Aorta (tissue), 5 donors: ENCODE data around the gene CHST3. TPM values are rescaled to one million over a fixed set of nuclear protein-coding genes. Genes with fewer than 3 reads are reported as not detected.
"Not testable (repeated sequence)": the region's sequence is repeated elsewhere in the genome, so short reads cannot be mapped to it uniquely, and the experiment has no call there.

Source experiments
- ATAC-seq: fragments of 200-7000 bp; cut with Tn5 transposase; one replicate; pipeline ENCODE4 v1.9.1; 2022; ENCODE audit warnings: moderate library complexity; ENCODE audit not compliant: low FRiP score
- DNase-seq, 2 donors: peaks; one replicate each; pipeline ENCODE4 v3.0.0-alpha.2; 2020
- H3K27ac ChIP-seq, 2 donors: one replicate each; pipeline ENCODE4 v1.5.1; 2013; ENCODE audit warnings: low read length in 2 of 2, mild to moderate bottlenecking in 2 of 2, moderate library complexity in 2 of 2, control low read depth in 1 of 2, inconsistent platforms in 1 of 2, low read depth in 1 of 2
- H3K27me3 ChIP-seq, 2 donors: one replicate each; pipeline ENCODE4 v1.6.1; 2013; ENCODE audit warnings: control low read depth in 1 of 2, low read length in 1 of 2, mild to moderate bottlenecking in 1 of 2, moderate library complexity in 1 of 2; ENCODE audit not compliant: insufficient read depth in 2 of 2, control insufficient read depth in 1 of 2
- H3K36me3 ChIP-seq, 2 donors: one replicate each; pipeline ENCODE4 v1.6.1; 2013; ENCODE audit warnings: control low read depth in 1 of 2, low read length in 1 of 2, mild to moderate bottlenecking in 1 of 2; ENCODE audit not compliant: insufficient read depth in 2 of 2, control insufficient read depth in 1 of 2
- H3K4me1 ChIP-seq, 2 donors: one replicate each; pipeline ENCODE4 v1.6.1; 2013; ENCODE audit warnings: low read length in 2 of 2, control low read depth in 1 of 2, mild to moderate bottlenecking in 1 of 2, moderate library complexity in 1 of 2; ENCODE audit not compliant: insufficient read depth in 2 of 2, control insufficient read depth in 1 of 2
- H3K4me3 ChIP-seq, 2 donors: one replicate each; pipeline ENCODE4 v1.5.1; 2013; ENCODE audit warnings: low read length in 2 of 2, control low read depth in 1 of 2, mild to moderate bottlenecking in 1 of 2
- H3K9me3 ChIP-seq: one replicate; pipeline ENCODE4 v1.6.1; 2013; ENCODE audit warnings: mild to moderate bottlenecking, low read length; ENCODE audit not compliant: control insufficient read depth
- WGBS, 2 donors: extraction: QIAGEN DNeasy Blood & Tissue Kit; methylation state at CpG; one replicate each; pipeline ENCODE4 v1.1.7; 2013; 5-methylcytosine and 5-hydroxymethylcytosine counted together
- intact Hi-C, 2 donors: fragments of 100-400 bp; cut with DNase I; formaldehyde crosslinking; loops; one replicate each; pipeline versions ENCODE4 v1.14.2 to v1.15.0; 2022
- polyA plus RNA-seq, 2 donors: library from polyadenylated mRNA; stranded (reverse); fragments of 200-250 nt; gene quantifications; one replicate each; pipeline ENCODE4 v1.2.3, GENCODE V29; 2013
- total RNA-seq, 2 donors: library from RNA; stranded (reverse); fragmentation: NEBNext Ultra II Directional; extraction: Animal tissue kit (Norgen Biotek cat#: 25700); gene quantifications; one replicate each; pipeline ENCODE4 v1.2.1, GENCODE V29; 2021
- donor health status: healthy with polysubstance abuse.
- donor health status: Bipolar disorder and iron deficiency.
- donor health status: DM: no; HTN: no; CAD: no.
- donor health status: DM: no; HTN: no; CAD: no.
- donor health status: DM: yes; HTN: yes; CAD: no.

Gene CHST3
- total and polyA plus RNA-seq, 4 donors, result 4.1 to 47.9 (median 19.6) TPM

DNA sequence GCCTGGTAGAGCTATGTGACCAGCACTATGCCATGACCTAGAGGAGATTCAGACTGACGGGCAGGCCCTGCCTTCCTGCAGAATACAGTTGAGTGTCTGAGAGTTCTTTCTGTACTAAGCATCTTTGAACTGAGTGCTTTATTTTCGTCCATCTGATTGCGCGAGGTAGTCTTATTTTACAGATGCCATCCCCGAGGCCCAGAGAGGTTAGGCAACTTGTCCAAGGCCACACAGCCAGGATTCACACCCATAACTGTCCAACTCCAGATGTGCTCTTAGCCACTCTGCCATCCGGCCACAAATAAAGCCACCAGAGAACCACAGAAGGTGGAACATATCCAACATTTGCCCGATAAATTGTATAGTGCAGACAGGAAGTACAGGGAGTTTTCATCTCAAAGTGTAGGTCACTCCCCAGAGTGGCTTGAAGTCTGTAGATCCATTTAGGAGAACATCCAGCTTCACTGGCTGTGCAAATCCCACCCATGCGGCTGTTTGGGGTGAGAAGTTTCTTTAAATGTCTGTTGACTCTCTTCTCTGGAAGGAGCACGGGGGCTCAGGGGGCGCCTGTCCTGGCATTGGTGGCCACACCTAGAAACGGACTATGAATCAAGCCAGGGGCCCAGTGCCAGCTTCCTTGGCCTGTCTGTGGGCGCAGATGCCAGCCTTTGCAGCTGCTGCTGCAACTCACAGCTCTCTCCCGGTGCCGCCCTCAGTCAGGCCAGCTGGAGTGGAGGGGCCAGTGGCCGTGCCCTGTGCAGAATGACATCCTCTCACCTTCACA lies 11.1 kb downstream of the CHST3 start:
- intact Hi-C loops, result no loop called here
- Histone ChIP-seq H3K36me3 (no peaks in the 10 kb centered on the region), H3K4me1 (peaks cover 0 to 7% of the 10 kb centered on the region in 2 donors), H3K27ac (peak overlapping the region; percentile 58 to 97), H3K9me3 (no peaks in the 10 kb centered on the region), H3K4me3 (no peak overlapping the region), H3K27me3 (no peaks in the 10 kb centered on the region)
- peak; percentile 89 to 92 for DNase-seq
- 24 to 25% methylated on average over 15 of the region's 15 CpGs for WGBS, 2 donors
- ATAC-seq, result peak; percentile 50

DNA sequence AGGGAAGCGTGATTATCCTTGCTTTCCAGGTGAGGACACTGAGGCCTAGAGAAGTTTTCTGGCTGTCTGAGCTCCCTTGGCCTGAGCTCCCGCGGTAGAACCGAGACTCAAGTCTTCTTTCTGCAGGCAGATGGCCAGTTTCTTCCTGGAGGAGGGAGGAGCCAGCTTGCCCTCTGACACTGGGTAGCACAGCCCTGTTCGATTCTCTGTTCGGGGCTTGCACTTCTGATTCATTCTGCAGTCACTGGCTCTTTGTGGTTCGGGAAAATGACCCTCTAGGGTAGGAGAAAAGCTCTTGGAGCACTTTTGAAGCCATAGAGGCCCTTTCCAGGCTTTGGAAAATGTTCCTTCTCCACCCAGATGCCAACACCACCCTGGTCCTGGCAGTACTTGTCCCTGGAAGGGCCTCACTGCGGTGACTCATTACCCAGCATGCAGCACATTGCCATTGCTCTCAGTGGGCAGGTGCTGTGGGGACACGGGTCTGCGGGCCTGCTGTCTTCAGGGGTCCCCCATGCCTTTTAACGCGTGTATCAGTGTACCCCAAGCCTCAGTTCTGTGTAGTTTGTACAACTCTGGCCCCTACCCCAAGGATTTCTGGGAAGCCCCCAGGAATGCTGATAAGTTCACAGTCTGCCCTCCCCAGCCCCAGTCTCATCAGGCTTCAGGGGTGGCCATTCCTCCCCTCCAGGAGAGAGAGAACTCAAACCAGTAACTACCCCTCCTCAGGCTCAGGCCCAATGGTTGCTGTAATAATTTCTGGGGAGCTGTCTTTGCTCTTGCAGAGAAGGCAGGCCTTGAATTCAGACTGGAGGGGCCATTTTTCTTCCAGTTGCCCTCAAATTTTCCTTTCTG lies 11.9 kb downstream of the CHST3 start:
- 7 to 9% methylated on average over 12 of the region's 12 CpGs for WGBS, 2 donors
- Histone ChIP-seq H3K27me3 (no peaks in the 10 kb centered on the region), H3K36me3 (no peaks in the 10 kb centered on the region), H3K27ac (peak overlapping the region in 1 of 2 donors; percentile 97), H3K4me3 (no peak overlapping the region), H3K4me1 (peaks cover 1 to 9% of the 10 kb centered on the region in 2 donors), H3K9me3 (no peaks in the 10 kb centered on the region)
- ATAC-seq (peak; percentile 76), DNase-seq (peak; percentile 80 to 87)
- intact Hi-C loops, result no loop called here

- ATAC-seq, H3K36me3 ChIP-seq, H3K9me3 ChIP-seq, DNase-seq, intact Hi-C loops, H3K27me3 ChIP-seq, H3K4me3 ChIP-seq: not testable (repeated sequence)
- Histone ChIP-seq H3K4me1 (peaks cover 2 to 13% of the 10 kb centered on the region in 2 donors), H3K27ac (peak overlapping the region in 1 of 2 donors; percentile 8)
- WGBS, 2 donors, result 95 to 98% methylated on average over 1 of the region's 1 CpG
Observed at GRCh38 chr10:71977614-71977903, 13.4 kb downstream of the CHST3 start.

DNA sequence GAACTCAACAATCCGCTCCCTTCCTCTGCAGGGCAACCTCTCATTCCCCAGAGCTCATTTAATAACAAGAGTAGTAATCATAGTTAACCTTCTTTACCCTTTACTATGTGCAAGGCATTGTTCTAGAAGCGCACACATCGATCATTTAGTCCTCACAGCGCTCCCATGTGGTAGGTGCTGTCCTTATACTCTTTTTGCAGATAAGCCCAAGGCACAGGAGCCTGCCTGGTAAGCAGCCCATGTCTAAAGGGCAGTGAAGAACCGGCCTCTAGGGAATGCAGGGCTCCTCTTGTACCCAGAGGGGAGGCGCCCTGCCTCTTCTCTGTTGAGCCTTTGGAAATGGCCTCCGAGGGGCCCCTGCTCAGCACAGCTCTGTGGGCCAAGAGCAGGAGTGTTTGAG lies 14.3 kb downstream of the CHST3 start:
- no peaks in the 10 kb centered on the region for H3K36me3 ChIP-seq
- no peaks in the 10 kb centered on the region for H3K9me3 ChIP-seq
- peaks cover 2 to 13% of the 10 kb centered on the region in 2 donors for H3K4me1 ChIP-seq
- DNase-seq (no peak), ATAC-seq (no peak)
- no peak overlapping the region for H3K4me3 ChIP-seq
- WGBS, 2 donors, result 82 to 84% methylated on average over 7 of the region's 7 CpGs
- H3K27ac ChIP-seq, result peak overlapping the region in 1 of 2 donors; percentile 42
- intact Hi-C loops, result no loop called here
- no peaks in the 10 kb centered on the region for H3K27me3 ChIP-seq

- Histone ChIP-seq H3K36me3 (no peaks in the 10 kb centered on the region), H3K9me3 (no peaks in the 10 kb centered on the region), H3K27me3 (no peaks in the 10 kb centered on the region), H3K27ac (peak overlapping the region in 1 of 2 donors; percentile 42), H3K4me3 (no peak overlapping the region), H3K4me1 (peaks cover 2 to 12% of the 10 kb centered on the region in 2 donors)
- peak in 1 of 2 donors; percentile 53 for DNase-seq
- intact Hi-C loops, result no loop called here
- WGBS, 2 donors, result 83 to 91% methylated on average over 15 of the region's 15 CpGs
- no peak for ATAC-seq
Observed at GRCh38 chr10:71978988-71979691, 14.9 kb downstream of the CHST3 start.

DNA sequence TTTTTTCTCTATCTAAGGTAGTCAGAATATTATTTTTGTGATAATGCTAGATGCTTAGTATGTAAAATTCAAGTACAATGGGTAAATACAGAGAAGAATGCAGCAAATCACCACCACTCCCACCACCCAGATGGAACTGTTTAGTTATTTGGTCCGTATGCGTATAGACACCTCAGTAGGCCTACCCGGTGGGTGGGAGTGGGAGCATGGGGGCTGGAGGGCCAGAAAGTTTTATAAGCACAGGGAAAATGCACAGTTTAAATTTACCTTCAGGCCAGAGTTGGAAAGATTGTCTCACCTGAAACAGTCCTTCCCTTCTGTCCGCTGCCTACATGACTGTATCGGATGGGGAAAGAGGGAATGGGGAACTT lies 15.5 kb downstream of the CHST3 start:
- ATAC-seq (no peak), DNase-seq (no peak)
- no peaks in the 10 kb centered on the region for H3K36me3 ChIP-seq
- H3K27ac ChIP-seq, result peak overlapping the region in 1 of 2 donors; percentile 26
- H3K27me3 ChIP-seq, result no peaks in the 10 kb centered on the region
- H3K9me3 ChIP-seq, result no peaks in the 10 kb centered on the region
- intact Hi-C loops, result no loop called here
- no peak overlapping the region for H3K4me3 ChIP-seq
- 86 to 93% methylated on average over 5 of the region's 5 CpGs for WGBS, 2 donors
- H3K4me1 ChIP-seq, result peaks cover 2 to 9% of the 10 kb centered on the region in 2 donors

GRCh38 chr10:71980181-71981014 lies 16.2 kb downstream of the CHST3 start:
- Histone ChIP-seq H3K27ac (peak overlapping the region; percentile 53 to 89), H3K4me1 (peaks cover 2 to 13% of the 10 kb centered on the region in 2 donors), H3K4me3 (no peak overlapping the region), H3K9me3 (no peaks in the 10 kb centered on the region), H3K36me3 (no peaks in the 10 kb centered on the region), H3K27me3 (no peaks in the 10 kb centered on the region)
- intact Hi-C loops, result no loop called here
- 38% methylated on average over 10 of the region's 10 CpGs for WGBS, 2 donors
- DNase-seq, result peak in 1 of 2 donors; percentile 23
- no peak for ATAC-seq
